Duodenal mucosa (tissue), 2 donors: ENCODE data around the gene AAK1.
"Not testable (repeated sequence)": the region's sequence is repeated elsewhere in the genome, so short reads cannot be mapped to it uniquely, and the experiment has no call there.

Experiments
- H3K27ac ChIP-seq: one replicate; pipeline ENCODE4 v1.7.0; 2013; ENCODE audit warnings: low read depth, low read length
- H3K27me3 ChIP-seq, 2 donors: one replicate each; pipeline ENCODE4 v1.7.0; 2013; ENCODE audit warnings: low read length in 2 of 2, control low read depth in 1 of 2; ENCODE audit not compliant: insufficient read depth in 2 of 2, control insufficient read depth in 1 of 2
- H3K36me3 ChIP-seq, 2 donors: one replicate each; pipeline ENCODE4 v1.7.0; 2013; ENCODE audit warnings: low read length in 2 of 2, control low read depth in 1 of 2; ENCODE audit not compliant: insufficient read depth in 2 of 2, control insufficient read depth in 1 of 2
- H3K4me1 ChIP-seq, 2 donors: one replicate each; pipeline ENCODE4 v1.7.0; 2013; ENCODE audit warnings: low read length in 2 of 2, control low read depth in 1 of 2; ENCODE audit not compliant: insufficient read depth in 2 of 2, control insufficient read depth in 1 of 2
- H3K4me3 ChIP-seq, 2 donors: one replicate each; pipeline ENCODE4 v1.7.0; 2013; ENCODE audit warnings: low read length in 2 of 2, low read depth in 1 of 2
- H3K9ac ChIP-seq, 2 donors: one replicate each; pipeline ENCODE4 v1.7.0; 2013; ENCODE audit warnings: low read length in 2 of 2, low read depth in 1 of 2
- H3K9me3 ChIP-seq, 2 donors: one replicate each; pipeline ENCODE4 v1.7.0; 2013; ENCODE audit warnings: low read length in 2 of 2, control low read depth in 1 of 2; ENCODE audit not compliant: control insufficient read depth in 1 of 2

AAK1 gene

GRCh38 chr2:69554568-69554967, 89.0 kb downstream of the AAK1 start:
- Histone ChIP-seq H3K9ac (no peak overlapping the region), H3K27me3 (no peaks in the 10 kb centered on the region), H3K4me3 (no peak overlapping the region), H3K27ac (no peak overlapping the region), H3K9me3 (no peaks in the 10 kb centered on the region), H3K36me3 (peaks cover 0 to 6% of the 10 kb centered on the region in 2 donors), H3K4me1 (peaks cover 9 to 12% of the 10 kb centered on the region in 2 donors)

GRCh38 chr2:69553991-69554390, 89.5 kb downstream of the AAK1 start:
- no peak overlapping the region for H3K4me3 ChIP-seq
- no peaks in the 10 kb centered on the region for H3K9me3 ChIP-seq
- no peak overlapping the region for H3K9ac ChIP-seq
- H3K36me3 ChIP-seq = peaks cover 0 to 6% of the 10 kb centered on the region in 2 donors
- no peak overlapping the region for H3K27ac ChIP-seq
- peaks cover 9 to 12% of the 10 kb centered on the region in 2 donors for H3K4me1 ChIP-seq
- H3K27me3 ChIP-seq = no peaks in the 10 kb centered on the region

GRCh38 chr2:69550511-69550910, 93.0 kb downstream of the AAK1 start:
- H3K27ac ChIP-seq, H3K4me3 ChIP-seq, H3K27me3 ChIP-seq, H3K36me3 ChIP-seq, H3K9me3 ChIP-seq, H3K9ac ChIP-seq: not testable (repeated sequence)
- H3K4me1 ChIP-seq = peaks cover 9 to 12% of the 10 kb centered on the region in 2 donors

- H3K9me3 ChIP-seq = no peaks in the 10 kb centered on the region
- no peaks in the 10 kb centered on the region for H3K36me3 ChIP-seq
- no peak overlapping the region for H3K27ac ChIP-seq
- H3K4me3 ChIP-seq = no peak overlapping the region
- H3K9ac ChIP-seq = no peak overlapping the region
- H3K27me3 ChIP-seq = no peaks in the 10 kb centered on the region
- peaks cover 4 to 8% of the 10 kb centered on the region in 2 donors for H3K4me1 ChIP-seq
Measured at GRCh38 chr2:69549421-69549820, 94.1 kb downstream of the AAK1 start.

- H3K27ac ChIP-seq = no peak overlapping the region
- H3K36me3 ChIP-seq = peaks cover 0 to under 1% of the 10 kb centered on the region in 2 donors
- peaks cover 4 to 8% of the 10 kb centered on the region in 2 donors for H3K4me1 ChIP-seq
- H3K4me3 ChIP-seq = no peak overlapping the region
- H3K9me3 ChIP-seq = no peaks in the 10 kb centered on the region
- H3K9ac ChIP-seq = no peak overlapping the region
- no peaks in the 10 kb centered on the region for H3K27me3 ChIP-seq
Measured at GRCh38 chr2:69547984-69548715, 95.4 kb downstream of the AAK1 start.

- no peak overlapping the region for H3K27ac ChIP-seq
- no peaks in the 10 kb centered on the region for H3K9me3 ChIP-seq
- peaks cover 4 to 8% of the 10 kb centered on the region in 2 donors for H3K4me1 ChIP-seq
- no peaks in the 10 kb centered on the region for H3K27me3 ChIP-seq
- no peak overlapping the region for H3K9ac ChIP-seq
- H3K4me3 ChIP-seq = no peak overlapping the region
- H3K36me3 ChIP-seq = peaks cover 0 to 9% of the 10 kb centered on the region in 2 donors
Measured at GRCh38 chr2:69546646-69547045, 96.9 kb downstream of the AAK1 start.

GRCh38 chr2:69545477-69545932, 98.0 kb downstream of the AAK1 start:
- Histone ChIP-seq H3K27ac (no peak overlapping the region), H3K9me3 (no peaks in the 10 kb centered on the region), H3K4me1 (peaks cover 4 to 8% of the 10 kb centered on the region in 2 donors), H3K36me3 (peaks cover 0 to 9% of the 10 kb centered on the region in 2 donors), H3K27me3 (no peaks in the 10 kb centered on the region), H3K9ac (no peak overlapping the region), H3K4me3 (no peak overlapping the region)

GRCh38 chr2:69544951-69545350, 98.6 kb downstream of the AAK1 start:
- Histone ChIP-seq H3K27me3 (no peaks in the 10 kb centered on the region), H3K9ac (no peak overlapping the region), H3K4me3 (no peak overlapping the region), H3K9me3 (no peaks in the 10 kb centered on the region), H3K36me3 (peaks cover 0 to 9% of the 10 kb centered on the region in 2 donors), H3K27ac (no peak overlapping the region), H3K4me1 (peaks cover under 1 to 4% of the 10 kb centered on the region in 2 donors)

- H3K36me3 ChIP-seq = peaks cover 0 to 31% of the 10 kb centered on the region in 2 donors
- H3K4me1 ChIP-seq = peaks cover 14 to 30% of the 10 kb centered on the region in 2 donors
- H3K9me3 ChIP-seq = no peaks in the 10 kb centered on the region
- H3K9ac ChIP-seq = no peak overlapping the region
- H3K27me3 ChIP-seq = no peaks in the 10 kb centered on the region
- no peak overlapping the region for H3K4me3 ChIP-seq
- no peak overlapping the region for H3K27ac ChIP-seq
Measured at GRCh38 chr2:69539549-69539908, 104.0 kb downstream of the AAK1 start.

GRCh38 chr2:69538872-69539548, 104.5 kb downstream of the AAK1 start:
- H3K36me3 ChIP-seq = peaks cover 3 to 31% of the 10 kb centered on the region in 2 donors

More at GRCh38 chr2:69538872-69539548, 104.5 kb downstream of the AAK1 start:
- Histone ChIP-seq H3K9me3 (peaks cover 0 to 3% of the 10 kb centered on the region in 2 donors), H3K4me1 (peaks cover 14 to 30% of the 10 kb centered on the region in 2 donors), H3K27ac (no peak overlapping the region), H3K27me3 (no peaks in the 10 kb centered on the region), H3K4me3 (no peak overlapping the region), H3K9ac (no peak overlapping the region)
